GM19372 (cell line): ENCODE data around the gene CPPED1.

Experiments
- ATAC-seq: cut with Tn5 transposase; IDR thresholded peaks from one replicate; pipeline ENCODE4 v1.9.1; 2021; ENCODE audit warnings: mild to moderate bottlenecking, low read depth, moderate library complexity; ENCODE audit not compliant: unreplicated experiment

Gene CPPED1

DNA sequence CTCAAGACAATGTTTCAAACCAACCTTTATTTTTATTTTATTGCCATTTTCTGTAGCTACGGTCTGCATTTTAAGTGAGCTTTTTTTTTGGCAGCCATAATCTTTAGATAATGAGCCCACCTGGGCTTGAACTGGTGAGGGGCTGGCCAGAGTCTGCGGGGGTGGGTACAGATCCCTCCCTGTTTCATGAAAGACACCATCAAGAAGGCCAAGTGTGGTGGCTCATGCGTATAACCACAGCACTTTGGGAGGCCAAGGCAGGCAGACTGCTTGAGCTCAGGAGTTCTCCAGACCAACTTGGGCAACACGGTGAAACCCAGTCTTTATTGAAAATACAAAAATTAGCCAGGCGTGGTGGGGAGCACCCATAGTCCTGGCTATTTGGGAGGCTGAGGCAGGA is 113.7 kb downstream of the CPPED1 start:
- ATAC-seq: no peak

DNA sequence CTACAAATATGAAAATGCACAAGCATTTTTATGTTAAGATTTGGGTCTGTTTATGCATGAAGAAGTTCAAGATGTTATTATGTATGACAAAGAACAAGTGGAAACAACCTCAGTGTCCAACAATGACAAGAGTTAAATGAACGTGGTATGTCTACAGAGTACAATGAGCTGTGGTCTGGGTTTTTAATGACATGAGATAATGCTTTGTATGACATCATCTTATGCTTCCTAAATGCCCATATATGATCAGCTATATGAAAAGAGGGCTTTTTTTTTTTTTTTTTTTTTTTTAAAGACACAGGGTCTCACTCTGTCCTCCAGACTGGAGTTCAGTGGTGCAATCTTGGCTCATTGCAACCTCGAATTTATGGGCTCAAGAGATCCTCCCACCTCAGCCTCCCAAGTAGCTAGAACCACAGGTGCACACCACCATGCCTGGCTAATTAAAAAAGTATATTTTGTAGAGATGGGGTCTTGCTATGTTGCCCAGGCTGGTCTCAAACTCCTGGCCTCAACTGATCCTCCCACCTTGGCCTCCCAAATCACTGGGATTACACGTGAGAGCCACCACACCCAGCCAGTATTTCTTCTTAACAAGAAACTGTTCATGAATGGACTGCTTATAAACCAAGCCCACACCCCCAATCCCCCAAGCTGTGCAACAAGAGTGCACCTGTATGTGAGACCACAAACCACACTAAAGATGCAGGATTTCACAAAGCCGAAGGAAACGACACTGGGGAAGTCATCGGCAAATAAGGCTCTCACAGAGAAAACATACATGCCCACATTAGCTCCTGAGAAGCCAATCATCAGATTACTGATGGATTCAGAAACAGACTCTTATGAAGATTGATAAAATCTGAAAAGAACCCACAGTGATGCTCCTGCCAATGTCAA is 114.5 kb downstream of the CPPED1 start:
- no peak for ATAC-seq

GRCh38 chr16:12685806-12686205 is 117.9 kb downstream of the CPPED1 start:
- ATAC-seq: no peak

DNA sequence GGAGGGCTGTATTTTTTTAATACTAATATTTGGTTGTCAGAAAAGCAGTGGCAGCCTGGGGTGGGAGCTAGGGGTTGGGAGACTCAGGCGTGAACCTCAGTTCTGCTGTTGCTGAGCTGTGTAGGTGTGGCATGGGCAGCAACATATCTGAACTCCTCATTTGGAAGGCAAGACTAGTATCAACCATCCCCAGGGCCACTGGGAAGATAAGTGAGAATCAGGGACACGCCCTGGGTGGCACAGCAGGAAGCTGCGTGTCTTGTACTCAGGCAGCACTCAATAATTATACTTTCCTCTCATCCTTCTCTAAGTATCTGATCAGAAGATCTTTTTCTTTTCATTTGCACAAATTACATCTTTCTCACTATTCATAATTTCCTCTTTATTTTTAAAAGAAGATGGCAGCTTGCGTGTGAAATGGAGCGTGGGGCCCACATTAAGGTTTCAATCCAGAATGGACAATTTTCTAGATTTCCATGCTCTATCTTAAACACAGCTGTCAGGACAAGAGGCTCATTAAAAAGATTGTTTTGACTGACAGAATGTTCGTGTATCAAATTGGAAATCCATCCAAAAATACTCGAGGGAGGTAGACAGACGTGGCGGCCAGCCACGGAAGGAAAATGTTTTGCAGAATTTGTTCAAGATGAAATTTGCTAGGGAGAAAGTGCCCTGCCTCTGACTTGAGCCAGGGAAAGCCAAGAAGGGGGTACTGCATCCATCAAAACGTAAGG is 121.1 kb downstream of the CPPED1 start:
- no peak for ATAC-seq

GRCh38 chr16:12681653-12682052 is 122.0 kb downstream of the CPPED1 start:
- ATAC-seq: no peak

- ATAC-seq: no peak
These were observed 123.2 kb downstream of the CPPED1 start for GRCh38 chr16:12680531-12680930.

GRCh38 chr16:12679660-12680272 is 123.9 kb downstream of the CPPED1 start:
- ATAC-seq: no peak

- no peak for ATAC-seq
These were observed 124.7 kb downstream of the CPPED1 start for GRCh38 chr16:12678983-12679382.

GRCh38 chr16:12677502-12677901 is 126.2 kb downstream of the CPPED1 start:
- no peak for ATAC-seq

DNA sequence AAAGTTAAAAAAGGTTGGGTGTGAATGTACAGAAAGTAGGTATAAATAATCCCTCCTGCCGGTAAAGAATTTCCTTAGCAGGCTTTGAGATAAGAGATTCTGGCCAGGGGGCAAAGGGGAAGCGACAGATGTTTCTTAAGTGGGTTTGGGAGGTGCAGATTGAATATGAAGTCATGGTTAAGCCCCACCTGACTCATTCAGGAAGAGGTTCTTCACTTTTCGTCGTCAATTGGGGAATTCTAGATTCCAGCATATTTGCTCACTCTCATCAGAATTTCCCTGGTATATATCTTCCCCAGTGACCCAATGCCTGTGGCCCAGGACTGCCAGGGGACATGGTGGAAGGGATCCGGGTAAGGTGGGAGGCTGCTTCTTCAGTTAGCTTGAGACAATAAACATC is 127.8 kb downstream of the CPPED1 start:
- no peak for ATAC-seq

DNA sequence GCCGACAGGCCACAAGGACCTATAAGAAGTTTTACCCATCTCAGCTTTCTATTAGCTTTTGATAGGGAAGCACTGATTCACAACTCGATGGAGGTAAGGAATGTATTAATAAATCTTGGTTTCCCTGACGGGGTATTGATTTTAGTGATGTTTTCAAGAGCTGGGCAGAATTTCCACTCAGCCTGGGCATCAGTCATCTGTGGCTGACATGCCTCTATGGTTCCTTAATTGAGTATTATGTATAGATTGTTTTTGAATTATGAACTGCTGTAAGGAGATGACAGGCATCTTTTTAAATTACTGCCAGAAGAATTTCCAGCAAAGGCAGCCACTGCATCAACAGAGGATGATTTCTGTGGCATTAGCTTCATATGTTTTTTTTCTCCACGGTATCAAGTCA is 128.6 kb downstream of the CPPED1 start:
- no peak for ATAC-seq

GRCh38 chr16:12674524-12674923 is 129.2 kb downstream of the CPPED1 start:
- ATAC-seq: no peak

DNA sequence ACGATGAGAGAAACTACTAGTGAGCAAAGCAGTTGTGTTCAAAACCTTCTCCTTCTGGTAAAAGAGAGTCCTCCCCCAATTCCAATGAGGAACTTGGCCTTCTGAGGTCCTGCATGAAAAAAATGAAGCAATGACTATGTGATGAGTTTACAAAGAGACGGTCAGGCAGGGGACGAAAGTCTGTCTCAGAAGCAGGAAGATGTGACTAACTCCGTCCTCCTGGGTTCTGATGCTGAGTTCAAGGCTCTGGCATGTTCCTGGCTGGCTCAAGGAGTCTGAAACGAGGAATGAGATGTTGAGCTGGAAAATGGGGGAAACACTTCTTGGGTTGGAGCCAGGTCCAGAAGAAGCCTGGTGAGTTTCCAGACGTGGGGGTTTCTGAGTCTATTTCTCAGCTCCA is 129.6 kb downstream of the CPPED1 start:
- no peak for ATAC-seq

DNA sequence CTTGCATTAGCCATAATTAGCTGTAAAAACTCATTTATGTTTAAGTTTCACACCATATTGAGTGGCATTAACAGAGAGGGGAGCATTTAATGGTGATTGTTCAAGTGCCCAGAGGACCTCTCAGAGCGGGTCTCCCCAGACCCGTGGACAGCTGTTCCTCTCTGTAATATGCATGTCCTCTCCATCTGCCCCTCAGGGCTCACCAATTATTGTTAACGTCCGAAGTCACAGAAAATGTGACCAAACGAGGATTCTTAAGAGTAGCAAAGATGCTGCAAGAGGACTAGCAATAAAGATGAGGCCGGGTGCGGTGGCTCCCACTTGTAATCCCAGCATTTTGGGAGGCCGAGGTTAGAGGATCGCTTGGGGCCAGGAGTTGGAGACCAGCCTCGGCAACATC is 130.2 kb downstream of the CPPED1 start:
- no peak for ATAC-seq

DNA sequence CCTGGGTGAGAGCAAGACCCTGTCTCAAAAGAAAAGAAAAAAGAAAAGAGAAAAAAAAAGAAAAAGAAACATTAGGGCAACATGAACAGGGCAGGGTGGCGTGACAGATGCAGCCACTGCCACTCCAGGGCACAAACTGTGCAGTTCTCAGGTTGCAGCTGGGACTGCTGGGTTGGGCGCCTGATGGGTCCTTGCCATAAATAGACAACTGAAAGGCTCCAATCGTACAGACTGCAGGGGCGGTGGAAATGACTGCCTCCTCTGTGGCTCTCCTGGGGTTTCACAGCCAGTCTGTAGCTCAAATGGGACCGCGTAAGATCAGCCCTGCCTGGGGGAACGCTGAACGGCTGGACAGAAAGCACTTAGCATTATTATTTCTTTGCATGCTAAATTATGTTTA is 130.7 kb downstream of the CPPED1 start:
- ATAC-seq: no peak

- no peak for ATAC-seq
These were observed 133.8 kb downstream of the CPPED1 start for GRCh38 chr16:12669908-12670307.

- no peak for ATAC-seq
These were observed 135.8 kb downstream of the CPPED1 start for GRCh38 chr16:12667909-12668308.

DNA sequence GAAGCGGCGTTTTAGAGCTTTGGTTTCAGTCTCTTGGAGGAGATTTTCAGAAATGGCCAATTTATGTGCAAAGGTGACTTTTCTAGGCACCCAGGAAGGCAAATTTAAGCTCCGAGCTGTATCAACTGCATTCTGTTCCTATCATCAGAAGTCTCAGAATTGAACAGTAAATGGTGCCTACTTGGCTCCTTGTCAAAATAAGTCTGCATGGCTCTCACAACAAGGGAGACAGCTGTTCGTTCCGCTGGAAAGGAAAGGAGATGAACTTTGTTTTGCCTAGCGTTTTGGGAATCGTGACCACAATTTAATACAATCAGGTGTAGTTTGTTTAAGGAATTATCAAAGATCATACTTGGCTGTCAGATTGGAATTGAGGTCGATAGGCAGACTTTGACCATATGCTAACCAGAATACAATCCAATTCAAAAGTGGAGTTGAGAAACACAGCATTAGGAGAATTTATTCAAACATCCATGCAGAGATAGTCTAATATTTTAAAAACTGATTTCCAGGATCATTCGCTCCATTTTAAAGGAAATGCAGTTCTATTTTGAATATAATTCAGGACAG is 139.4 kb downstream of the CPPED1 start:
- no peak for ATAC-seq

- ATAC-seq: no peak
These were observed 142.0 kb downstream of the CPPED1 start for GRCh38 chr16:12661656-12662172.

- no peak for ATAC-seq
These were observed 143.8 kb downstream of the CPPED1 start for GRCh38 chr16:12659871-12660270.

DNA sequence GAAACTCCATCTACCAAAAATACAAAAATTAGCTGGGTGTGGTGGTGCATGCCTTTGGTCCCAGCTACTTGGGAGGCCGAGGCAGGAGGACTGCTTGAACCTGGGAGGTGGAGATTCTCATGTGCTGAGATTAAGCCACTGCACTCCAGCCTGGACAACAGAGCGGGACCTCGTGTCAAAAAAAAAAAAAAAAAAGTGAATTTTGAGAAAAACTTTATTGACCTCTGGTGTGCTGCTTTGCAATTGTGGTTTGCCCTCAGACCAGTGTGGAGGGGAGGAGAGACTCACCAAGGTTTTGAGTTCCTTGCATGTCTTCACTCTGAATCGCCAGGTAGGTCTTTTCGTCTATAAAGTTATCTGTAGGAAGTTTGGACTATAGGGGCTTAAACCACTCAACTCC is 145.2 kb downstream of the CPPED1 start:
- ATAC-seq: no peak
